GM23338 (cell line): ENCODE results near the gene ZNRF2.

Source experiments
- EZH2 ChIP-seq: fragments of 200-600 bp; sonication (generic); IDR thresholded peaks from one replicate; pipeline ENCODE4 v1.8.0; 2017; ENCODE audit warnings: antibody characterized with exemption, mild to moderate bottlenecking, low read depth; ENCODE audit not compliant: unreplicated experiment
- TF ChIP-seq, protein P1 (sequence below), 2 experiments: fragments of 200-600 bp in 1 of 2; sonication (generic) in 1 of 2; conservative IDR thresholded peaks; 2 replicates each; pipeline versions ENCODE4 v1.5.1 to v1.6.1; 2016 to 2017; ENCODE audit warnings: antibody characterized with exemption in 2 of 2, low read depth in 2 of 2, mild to moderate bottlenecking in 2 of 2, moderate library complexity in 1 of 2

DNA sequence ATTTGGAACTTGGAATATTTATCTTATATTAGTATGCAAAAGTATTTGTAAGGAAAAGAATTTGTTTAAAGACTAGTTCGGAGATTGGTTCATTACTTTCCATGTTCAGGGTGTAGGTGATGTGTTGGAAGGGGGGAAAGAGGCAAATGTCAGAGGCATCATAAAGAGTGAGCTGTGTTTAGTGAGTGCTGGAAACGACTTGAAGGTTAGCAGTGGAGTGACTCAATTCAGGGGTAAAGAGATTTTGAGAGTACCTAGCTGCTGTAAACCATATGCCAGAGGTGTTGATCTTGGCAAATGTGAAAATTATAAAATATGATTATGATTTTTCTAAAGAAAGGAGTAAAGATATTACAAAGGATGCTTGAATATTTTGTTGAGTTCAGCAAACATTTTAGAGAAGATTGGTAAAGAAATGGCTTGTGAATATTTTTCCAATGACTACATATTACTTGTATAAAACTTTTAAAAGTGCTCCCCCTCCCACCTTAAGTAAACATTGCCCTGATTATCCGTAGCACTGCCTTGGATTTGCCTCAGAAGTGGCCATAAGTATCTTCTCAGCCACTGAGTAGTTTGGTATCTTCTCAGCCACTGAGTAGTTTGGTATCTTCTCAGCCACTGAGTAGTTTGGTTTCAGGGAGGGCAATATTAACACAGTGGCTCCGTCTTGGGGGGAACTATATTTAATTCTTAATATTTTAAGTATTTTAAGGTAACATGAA is 51.5 kb downstream of the ZNRF2 start:
- TF ChIP-seq, protein P1, sequence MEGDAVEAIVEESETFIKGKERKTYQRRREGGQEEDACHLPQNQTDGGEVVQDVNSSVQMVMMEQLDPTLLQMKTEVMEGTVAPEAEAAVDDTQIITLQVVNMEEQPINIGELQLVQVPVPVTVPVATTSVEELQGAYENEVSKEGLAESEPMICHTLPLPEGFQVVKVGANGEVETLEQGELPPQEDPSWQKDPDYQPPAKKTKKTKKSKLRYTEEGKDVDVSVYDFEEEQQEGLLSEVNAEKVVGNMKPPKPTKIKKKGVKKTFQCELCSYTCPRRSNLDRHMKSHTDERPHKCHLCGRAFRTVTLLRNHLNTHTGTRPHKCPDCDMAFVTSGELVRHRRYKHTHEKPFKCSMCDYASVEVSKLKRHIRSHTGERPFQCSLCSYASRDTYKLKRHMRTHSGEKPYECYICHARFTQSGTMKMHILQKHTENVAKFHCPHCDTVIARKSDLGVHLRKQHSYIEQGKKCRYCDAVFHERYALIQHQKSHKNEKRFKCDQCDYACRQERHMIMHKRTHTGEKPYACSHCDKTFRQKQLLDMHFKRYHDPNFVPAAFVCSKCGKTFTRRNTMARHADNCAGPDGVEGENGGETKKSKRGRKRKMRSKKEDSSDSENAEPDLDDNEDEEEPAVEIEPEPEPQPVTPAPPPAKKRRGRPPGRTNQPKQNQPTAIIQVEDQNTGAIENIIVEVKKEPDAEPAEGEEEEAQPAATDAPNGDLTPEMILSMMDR (conservative IDR thresholded peaks at IDR 0.05; ENCODE audit: low read depth in 2 of 2), result no peak
- no peak for TF ChIP-seq EZH2
